ENCODE data around the gene FSIP1. TPM values are rescaled to one million over a fixed set of nuclear protein-coding genes. Genes with fewer than 3 reads are reported as not detected.

Gene FSIP1
- total RNA-seq, 4 donors from 2014 or later = 0.83 to 4.6 (median 1.4) TPM

DNA sequence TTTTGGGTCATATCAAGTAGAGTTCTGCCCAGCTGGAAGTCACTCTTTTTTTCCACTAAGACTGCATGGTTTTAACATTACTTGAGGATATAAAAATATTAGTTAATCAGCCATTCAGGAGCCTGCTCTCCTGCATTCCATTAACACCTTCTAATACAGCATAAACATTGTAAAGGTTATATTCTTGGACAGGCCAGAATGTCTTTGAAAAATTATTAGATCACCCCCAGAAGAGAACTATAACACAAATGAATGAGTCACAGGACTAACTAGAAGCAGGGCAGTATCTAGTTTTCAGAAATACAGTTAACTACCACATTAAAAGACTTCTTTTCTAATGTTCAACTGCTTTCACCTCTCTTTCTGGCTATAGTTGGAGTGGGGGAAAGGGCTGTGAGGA is 120.9 kb downstream of the FSIP1 start:
- DNase-seq (ENCODE audit: extremely low spot score) = no peak

DNA sequence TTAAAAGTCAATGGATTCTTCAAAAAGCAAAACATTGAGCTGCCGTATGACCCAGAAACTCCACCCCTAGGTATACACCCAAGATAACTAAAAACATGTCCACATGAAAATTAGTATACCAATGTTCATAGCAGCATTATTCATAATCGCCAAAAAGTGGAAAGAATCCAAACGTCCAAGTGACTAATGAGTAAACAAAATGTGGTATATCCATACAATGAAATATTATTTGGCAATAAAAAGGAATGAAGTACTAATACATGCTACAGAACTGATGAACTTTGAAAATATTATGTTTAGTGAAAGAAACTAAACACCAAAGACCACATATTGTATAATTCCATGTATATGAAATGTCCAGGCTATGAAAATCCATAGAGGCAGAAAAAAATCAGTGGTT is 123.9 kb downstream of the FSIP1 start:
- Histone ChIP-seq H3K36me3 (no peaks in the 10 kb centered on the region), H3K4me1 (peaks cover 0 to 27% (median 16%) of the 10 kb centered on the region in 4 donors), H3K27ac (replicated peaks in 1 of 4) (no peak overlapping the region), H3K9me3 (no peaks in the 10 kb centered on the region), H3K27me3 (no peaks in the 10 kb centered on the region), H3K4me3 (no peak overlapping the region)
- TF ChIP-seq POLR2AphosphoS5 (IDR thresholded peaks at IDR 0.05) (no peak), POLR2A (IDR thresholded peaks at IDR 0.05; ENCODE audit: low read depth) (no peak), EP300 (IDR thresholded peaks at IDR 0.05) (no peak)
- TF ChIP-seq, protein P1, sequence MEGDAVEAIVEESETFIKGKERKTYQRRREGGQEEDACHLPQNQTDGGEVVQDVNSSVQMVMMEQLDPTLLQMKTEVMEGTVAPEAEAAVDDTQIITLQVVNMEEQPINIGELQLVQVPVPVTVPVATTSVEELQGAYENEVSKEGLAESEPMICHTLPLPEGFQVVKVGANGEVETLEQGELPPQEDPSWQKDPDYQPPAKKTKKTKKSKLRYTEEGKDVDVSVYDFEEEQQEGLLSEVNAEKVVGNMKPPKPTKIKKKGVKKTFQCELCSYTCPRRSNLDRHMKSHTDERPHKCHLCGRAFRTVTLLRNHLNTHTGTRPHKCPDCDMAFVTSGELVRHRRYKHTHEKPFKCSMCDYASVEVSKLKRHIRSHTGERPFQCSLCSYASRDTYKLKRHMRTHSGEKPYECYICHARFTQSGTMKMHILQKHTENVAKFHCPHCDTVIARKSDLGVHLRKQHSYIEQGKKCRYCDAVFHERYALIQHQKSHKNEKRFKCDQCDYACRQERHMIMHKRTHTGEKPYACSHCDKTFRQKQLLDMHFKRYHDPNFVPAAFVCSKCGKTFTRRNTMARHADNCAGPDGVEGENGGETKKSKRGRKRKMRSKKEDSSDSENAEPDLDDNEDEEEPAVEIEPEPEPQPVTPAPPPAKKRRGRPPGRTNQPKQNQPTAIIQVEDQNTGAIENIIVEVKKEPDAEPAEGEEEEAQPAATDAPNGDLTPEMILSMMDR (IDR thresholded peaks at IDR 0.05) = no peak
- intact Hi-C loops (cut with DNase I) = no loop called here
- DNase-seq (ENCODE audit: extremely low spot score) = no peak
- WGBS = 97% methylated on average over 3 of the region's 3 CpGs

More for the DNA sequence above, 120.9 kb downstream of the FSIP1 start:
- TF ChIP-seq POLR2A (IDR thresholded peaks at IDR 0.05; ENCODE audit: low read depth) (no peak), POLR2AphosphoS5 (IDR thresholded peaks at IDR 0.05) (no peak), EP300 (IDR thresholded peaks at IDR 0.05) (no peak)
- TF ChIP-seq, protein P1 (IDR thresholded peaks at IDR 0.05) = no peak
- peak overlapping the region in 2 of 4 donors; percentile 29 to 40 for H3K27ac ChIP-seq (replicated peaks in 1 of 4)
- H3K36me3 ChIP-seq = no peaks in the 10 kb centered on the region
- H3K27me3 ChIP-seq = no peaks in the 10 kb centered on the region
- intact Hi-C loops (cut with DNase I) = no loop called here
- no peaks in the 10 kb centered on the region for H3K9me3 ChIP-seq
- no peak overlapping the region for H3K4me3 ChIP-seq
- H3K4me1 ChIP-seq = peaks cover 3 to 53% (median 39%) of the 10 kb centered on the region in 4 donors

DNA sequence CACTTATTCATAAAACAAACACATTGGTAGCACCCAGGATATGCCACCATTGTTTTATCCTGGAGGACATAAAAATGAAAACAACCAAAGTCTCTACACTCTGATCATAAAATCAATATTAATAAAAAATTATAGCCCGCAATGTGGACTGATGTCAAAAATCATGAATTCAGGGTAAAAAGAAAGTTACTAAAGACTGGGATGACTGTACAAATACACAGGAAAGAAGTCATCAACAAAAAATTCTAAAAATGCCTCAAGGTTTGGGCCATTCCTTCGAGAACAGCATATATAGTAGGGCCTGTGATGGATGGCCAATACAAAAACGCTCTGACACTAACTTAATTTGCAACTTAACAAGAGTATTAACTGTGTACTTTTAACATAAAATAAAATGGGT is 125.0 kb downstream of the FSIP1 start:
- H3K4me1 ChIP-seq = peaks cover 0 to 20% (median 12%) of the 10 kb centered on the region in 4 donors
- H3K4me3 ChIP-seq = no peak overlapping the region
- no peak for DNase-seq (ENCODE audit: extremely low spot score)
- TF ChIP-seq EP300 (IDR thresholded peaks at IDR 0.05) (no peak), POLR2AphosphoS5 (IDR thresholded peaks at IDR 0.05) (no peak), POLR2A (IDR thresholded peaks at IDR 0.05; ENCODE audit: low read depth) (no peak)
- TF ChIP-seq, protein P1 (IDR thresholded peaks at IDR 0.05) = no peak
- no peak overlapping the region for H3K27ac ChIP-seq (replicated peaks in 1 of 4)
- 69% methylated on average over 3 of the region's 3 CpGs for WGBS
- no peaks in the 10 kb centered on the region for H3K27me3 ChIP-seq
- intact Hi-C loops (cut with DNase I) = no loop called here
- no peaks in the 10 kb centered on the region for H3K9me3 ChIP-seq
- H3K36me3 ChIP-seq = no peaks in the 10 kb centered on the region

DNA sequence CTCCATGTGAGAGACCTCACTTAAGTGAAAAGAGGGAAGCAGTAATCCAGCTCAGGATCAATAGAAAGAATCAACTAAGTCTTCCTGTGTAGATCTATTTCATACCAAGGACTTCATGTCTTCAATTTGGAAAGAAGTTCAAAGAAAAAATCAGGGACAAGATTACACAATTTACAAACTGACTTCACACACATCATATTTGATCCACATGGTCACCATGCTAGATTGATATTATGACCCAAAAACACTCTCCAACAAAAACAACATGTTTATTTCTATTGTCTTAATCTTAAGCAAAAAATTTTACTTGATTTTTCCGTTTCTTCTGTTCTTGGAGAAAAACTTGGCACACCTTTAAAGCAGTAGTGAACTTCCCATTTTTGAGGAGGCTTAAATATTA is 125.5 kb downstream of the FSIP1 start:
- no peaks in the 10 kb centered on the region for H3K9me3 ChIP-seq
- H3K4me1 ChIP-seq = peaks cover 0 to 25% (median 14%) of the 10 kb centered on the region in 4 donors
- H3K27me3 ChIP-seq = no peaks in the 10 kb centered on the region
- TF ChIP-seq POLR2A (IDR thresholded peaks at IDR 0.05; ENCODE audit: low read depth) (no peak), EP300 (IDR thresholded peaks at IDR 0.05) (no peak), POLR2AphosphoS5 (IDR thresholded peaks at IDR 0.05) (no peak)
- TF ChIP-seq, protein P1 (IDR thresholded peaks at IDR 0.05) = no peak
- no peak for DNase-seq (ENCODE audit: extremely low spot score)
- WGBS = 57% methylated on average over 1 of the region's 1 CpG
- no peaks in the 10 kb centered on the region for H3K36me3 ChIP-seq
- intact Hi-C loops (cut with DNase I) = no loop called here
- no peak overlapping the region for H3K4me3 ChIP-seq
- no peak overlapping the region for H3K27ac ChIP-seq (replicated peaks in 1 of 4)

DNA sequence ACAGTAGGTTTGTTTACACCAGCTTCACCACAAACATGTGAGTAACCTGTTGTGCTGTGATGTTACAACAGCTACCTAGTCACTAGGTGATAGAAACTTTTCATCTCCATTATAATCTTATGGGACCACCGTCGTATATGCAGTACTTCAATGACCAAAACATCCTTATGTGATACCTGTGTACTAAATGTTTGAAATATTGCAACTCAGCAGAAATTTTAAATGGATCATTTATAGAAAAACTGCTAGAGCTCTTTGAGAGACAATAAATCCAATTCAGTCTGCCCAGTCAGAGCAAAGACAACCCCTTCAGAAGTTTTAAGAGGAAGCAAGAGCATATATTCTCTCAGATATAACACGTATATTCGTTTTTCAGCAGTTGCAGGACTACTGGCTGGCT is 128.3 kb downstream of the FSIP1 start:
- TF ChIP-seq, protein P1 (IDR thresholded peaks at IDR 0.05) = no peak
- TF ChIP-seq POLR2A (IDR thresholded peaks at IDR 0.05; ENCODE audit: low read depth) (no peak), EP300 (IDR thresholded peaks at IDR 0.05) (no peak), POLR2AphosphoS5 (IDR thresholded peaks at IDR 0.05) (no peak)
- intact Hi-C loops (cut with DNase I) = no loop called here
- H3K4me1 ChIP-seq = peaks cover 0 to 41% (median 33%) of the 10 kb centered on the region in 4 donors
- no peaks in the 10 kb centered on the region for H3K36me3 ChIP-seq
- no peak overlapping the region for H3K4me3 ChIP-seq
- no peaks in the 10 kb centered on the region for H3K27me3 ChIP-seq
- no peaks in the 10 kb centered on the region for H3K9me3 ChIP-seq
- H3K27ac ChIP-seq (replicated peaks in 1 of 4) = no peak overlapping the region
- DNase-seq (ENCODE audit: extremely low spot score) = no peak
- WGBS = 98% methylated on average over 4 of the region's 4 CpGs
